ENCODE data around the gene CENPU.
"Not testable (repeated sequence)": the region's sequence is repeated elsewhere in the genome, so short reads cannot be mapped to it uniquely, and the experiment has no call there.

CENPU gene

DNA sequence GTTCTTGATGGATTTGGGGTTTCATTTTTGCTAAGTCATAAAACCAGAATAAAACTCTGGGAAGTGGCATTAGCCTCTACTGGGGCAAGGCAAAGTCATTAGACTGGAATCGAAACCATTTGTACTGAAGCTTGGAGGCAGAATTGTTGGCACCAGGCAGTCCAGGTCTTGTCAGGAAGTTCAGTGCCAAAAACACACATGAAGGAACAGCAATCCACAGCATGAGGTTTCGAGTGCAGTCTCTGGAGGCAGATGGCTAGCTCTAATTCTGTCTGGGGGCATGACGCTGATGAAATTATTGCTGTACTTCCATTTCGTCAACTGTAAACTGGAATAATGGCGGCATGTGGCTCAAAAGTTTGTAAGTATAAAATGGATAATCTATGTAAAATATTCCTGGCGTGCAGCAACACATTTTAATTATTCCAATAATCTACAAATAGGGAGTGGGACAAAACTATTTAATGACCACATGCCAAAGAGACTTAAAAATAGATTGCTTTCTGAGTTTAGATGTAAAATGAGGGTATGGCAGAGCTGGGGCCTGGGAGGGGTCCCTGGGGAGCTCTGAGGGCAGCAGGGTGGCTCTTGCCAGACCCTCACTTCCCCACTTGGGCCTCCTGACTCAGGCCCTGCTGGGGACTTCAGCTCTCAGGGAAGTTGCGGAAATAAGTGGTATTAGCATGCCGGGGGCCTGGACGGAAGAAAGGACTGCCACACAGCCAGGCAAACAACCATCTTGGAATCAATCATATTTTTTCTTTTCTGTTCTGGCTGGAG lies 18.8 kb upstream of the CENPU start:
- in situ Hi-C loops (cut with HindIII; ENCODE audit: low sequenced_read_pairs) = no loop called here

DNA sequence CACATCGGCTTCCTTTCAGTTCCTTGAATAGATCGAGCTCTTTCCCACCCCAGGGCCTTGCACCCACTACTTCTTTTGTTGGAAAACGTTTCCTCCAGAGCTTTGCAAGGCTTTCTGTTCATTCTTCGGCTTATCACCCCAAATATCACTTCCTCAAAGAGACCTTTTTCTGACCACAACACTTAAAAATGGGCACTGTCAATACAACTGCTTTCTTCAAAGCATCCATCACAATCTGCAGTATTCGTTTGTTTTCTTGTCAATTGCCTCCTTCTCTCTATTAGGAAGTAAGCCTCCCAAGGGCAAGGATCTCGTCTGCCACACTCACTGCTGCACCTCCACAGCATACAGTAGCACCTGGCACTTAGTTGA lies 17.7 kb upstream of the CENPU start:
- in situ Hi-C loops (cut with HindIII; ENCODE audit: low sequenced_read_pairs) = no loop called here

DNA sequence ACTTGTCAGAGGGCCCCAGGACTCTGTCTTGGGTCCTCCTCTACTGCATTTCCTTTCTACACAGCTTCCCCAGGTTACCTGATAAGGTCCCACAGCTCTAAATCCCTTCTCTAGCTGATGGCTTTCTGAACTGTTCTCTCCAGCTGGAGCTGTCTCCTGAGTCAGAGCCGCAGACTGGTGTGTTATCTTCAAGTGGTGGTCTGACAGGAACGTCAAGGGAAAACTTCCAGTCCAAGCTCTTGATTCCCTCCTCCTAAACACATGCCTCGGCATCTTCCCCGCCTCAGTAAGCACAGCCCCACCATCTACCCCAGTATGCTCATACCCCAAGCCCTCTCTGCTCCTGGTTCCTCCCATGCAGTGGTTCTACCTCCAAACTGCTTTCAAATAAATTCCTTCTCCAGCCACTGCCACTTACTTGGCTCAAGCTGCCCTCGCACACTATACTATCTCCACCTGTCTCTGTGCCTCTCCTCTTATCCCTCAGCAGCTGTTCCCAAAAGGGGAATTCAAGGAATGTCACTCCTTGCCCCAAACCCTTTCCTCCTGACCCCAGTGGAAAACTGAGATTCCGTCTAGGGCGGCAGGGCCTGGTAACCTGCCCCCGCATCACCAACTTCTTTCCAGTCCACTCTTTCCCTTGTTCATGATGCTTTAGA lies 17.2 kb upstream of the CENPU start:
- in situ Hi-C loops (cut with HindIII; ENCODE audit: low sequenced_read_pairs) = no loop called here

DNA sequence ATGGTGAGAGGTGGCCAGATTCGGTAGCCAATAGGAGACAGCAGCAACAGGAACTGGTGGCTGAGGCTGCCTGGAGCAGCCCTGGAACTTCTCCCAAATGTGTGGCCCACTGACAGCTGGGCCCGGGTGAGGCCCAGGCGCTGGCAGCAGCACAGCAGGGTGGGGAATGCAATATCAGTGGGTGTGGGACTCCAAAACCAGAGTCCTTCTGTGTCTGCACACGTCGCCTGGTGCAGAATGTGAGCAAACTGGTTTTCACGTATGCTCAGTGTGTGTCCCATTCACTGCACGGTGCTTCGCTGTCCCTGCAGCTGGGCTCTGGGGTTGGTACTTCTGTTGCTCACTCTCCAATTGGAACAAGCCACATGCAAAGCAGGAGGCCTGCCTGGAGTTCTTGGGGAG lies 14.4 kb upstream of the CENPU start:
- in situ Hi-C loops (cut with HindIII; ENCODE audit: low sequenced_read_pairs) = no loop called here

DNA sequence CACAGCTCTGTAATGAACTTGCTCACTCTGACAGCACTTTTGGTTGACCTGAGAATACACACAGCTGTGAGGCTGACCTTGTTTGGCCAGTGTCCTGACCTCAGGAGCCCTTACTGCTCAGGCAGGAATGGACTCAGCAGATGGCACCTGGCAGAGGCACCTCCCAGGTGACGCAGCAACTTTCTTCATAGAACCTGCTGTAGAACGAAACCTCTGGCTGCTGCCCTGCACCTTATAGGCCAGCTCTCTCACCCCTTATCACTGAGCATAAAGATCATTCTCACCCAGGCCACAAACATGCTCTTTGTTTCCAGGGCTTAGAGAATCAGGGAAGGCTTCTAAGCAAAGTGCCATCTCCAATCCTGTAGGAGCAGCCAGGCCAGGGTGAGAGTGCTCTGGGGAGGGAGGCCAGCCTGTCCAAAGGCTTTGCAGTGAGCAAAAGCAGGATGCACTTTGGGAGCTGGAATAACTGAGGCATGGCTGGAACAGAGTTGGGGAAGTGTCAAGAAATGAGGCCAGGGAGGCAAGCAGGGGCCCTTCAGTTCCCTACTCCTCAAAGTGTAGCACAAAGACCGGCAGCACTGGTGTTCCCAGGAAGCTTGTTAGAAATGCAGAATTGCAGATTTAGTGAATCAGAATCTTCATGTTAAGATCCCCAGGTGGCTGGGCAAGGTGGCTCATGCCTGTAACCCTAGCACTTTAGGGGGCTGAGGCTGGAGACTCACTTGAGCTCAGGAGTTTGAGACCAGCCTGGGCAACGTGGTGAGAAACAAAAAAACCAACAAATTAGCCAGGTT lies 13.3 kb upstream of the CENPU start:
- in situ Hi-C loops (cut with HindIII; ENCODE audit: low sequenced_read_pairs) = no loop called here

DNA sequence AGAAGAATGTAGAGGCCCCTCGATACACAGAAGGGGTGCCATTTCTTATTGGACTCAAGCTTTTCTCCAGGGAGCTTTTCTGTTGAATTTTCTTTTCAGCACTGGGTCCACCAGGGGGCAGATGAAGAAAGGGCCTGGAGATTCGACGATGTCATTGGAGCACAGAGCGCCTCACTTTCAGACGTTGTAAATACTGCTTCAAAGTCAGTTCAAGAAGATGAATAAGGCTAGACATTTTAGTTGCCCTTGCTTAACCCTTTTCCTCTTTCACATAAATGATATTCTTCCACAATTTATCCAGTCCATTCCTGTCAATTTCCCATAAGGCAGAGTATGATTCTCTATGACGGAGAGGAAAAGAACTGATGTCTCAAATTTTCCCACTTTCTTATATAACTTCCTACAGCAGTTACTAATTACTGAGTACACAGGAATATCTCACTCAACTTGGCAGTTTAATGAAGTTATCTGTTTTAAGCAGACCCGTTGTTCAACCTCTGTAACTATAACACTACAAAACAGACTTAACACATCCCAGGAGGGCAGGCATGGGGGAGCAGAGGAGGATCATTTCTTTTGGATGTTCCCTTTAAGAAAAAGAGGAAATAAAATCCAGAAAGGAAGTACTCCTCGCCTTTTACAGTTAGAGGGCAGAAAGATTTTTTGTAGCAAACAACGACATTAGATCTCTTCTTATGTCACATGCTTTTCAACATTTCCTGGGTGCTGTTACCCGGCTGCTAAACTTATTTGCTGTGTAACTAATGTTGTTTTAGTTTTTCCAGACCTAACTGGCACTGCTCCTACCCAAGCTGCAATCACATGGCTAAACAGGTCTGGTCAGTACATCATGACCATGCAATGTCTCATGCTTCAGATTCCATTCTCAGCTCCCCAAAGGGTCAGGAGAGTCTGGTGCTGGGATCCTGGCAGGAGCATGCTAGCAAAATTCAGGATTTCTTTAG lies 12.2 kb upstream of the CENPU start:
- in situ Hi-C loops (cut with HindIII; ENCODE audit: low sequenced_read_pairs) = no loop called here

GRCh38 chr4:184744236-184744635 lies 10.3 kb upstream of the CENPU start:
- in situ Hi-C loops (cut with HindIII; ENCODE audit: low sequenced_read_pairs) = no loop called here

- in situ Hi-C loops (cut with HindIII; ENCODE audit: low sequenced_read_pairs) = no loop called here
These were observed 9.8 kb upstream of the CENPU start for GRCh38 chr4:184743650-184744049.

DNA sequence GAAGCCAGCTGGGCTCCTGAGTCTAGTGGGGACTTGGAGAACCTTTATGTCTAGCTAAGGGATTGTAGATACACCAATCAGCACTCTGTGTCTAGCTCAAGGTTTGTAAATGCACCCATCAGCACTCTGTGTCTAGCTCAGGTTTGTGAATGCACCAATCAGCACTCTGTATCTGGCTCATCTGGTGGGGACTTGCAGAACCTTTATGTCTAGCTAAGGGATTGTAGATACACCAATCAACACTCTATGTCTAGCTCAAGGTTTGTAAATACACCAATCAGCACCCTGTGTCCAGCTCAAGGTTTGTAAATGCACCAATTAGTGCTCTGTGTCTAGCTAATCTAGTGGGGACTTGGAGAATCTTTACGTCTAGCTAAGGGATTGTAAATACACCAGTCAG lies 7.8 kb upstream of the CENPU start:
- in situ Hi-C loops (cut with HindIII; ENCODE audit: low sequenced_read_pairs) = not testable (repeated sequence)

DNA sequence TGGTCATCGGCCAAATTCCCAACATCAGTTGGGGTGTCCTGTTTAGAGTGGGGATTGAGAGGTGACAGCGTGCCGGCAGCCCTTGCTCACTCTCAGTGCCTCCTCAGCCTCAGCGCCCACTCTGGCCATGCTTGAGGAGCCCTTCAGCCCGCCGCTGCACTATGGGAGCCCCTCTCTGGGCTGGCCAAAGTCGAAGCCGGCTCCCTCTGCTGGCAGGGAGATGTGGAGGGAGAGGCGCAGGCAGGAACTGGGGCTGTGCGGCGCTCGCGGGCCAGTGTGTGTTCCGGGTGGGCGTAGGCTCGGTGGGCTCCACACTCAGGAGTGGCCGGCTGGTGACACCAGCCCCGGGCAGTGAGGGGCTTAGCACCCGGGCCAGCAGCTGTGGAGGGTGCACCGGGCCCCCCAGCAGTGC lies 7.1 kb upstream of the CENPU start:
- in situ Hi-C loops (cut with HindIII; ENCODE audit: low sequenced_read_pairs) = no loop called here

GRCh38 chr4:184739575-184739974 lies 5.7 kb upstream of the CENPU start:
- in situ Hi-C loops (cut with HindIII; ENCODE audit: low sequenced_read_pairs) = not testable (repeated sequence)

DNA sequence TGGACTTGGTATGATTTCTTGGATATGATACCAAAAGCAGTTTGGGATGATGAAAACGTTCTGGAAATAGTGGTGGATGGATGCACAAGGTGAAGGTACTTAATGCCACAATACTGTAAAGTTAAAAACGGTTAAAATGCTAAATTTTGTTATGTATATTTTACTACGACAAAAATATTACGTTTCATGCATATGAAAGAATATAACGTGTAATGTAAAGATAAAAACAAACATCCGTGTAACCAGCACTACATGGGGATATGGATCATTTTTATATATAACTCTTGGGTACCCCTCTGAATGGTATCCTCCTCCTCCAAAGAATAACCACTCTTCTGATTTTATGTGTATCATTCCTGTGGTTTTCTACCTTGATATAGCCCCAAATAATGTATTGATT lies 862 bp upstream of the CENPU start:
- in situ Hi-C loops (cut with HindIII; ENCODE audit: low sequenced_read_pairs) = no loop called here

- in situ Hi-C loops (cut with HindIII; ENCODE audit: low sequenced_read_pairs) = no loop called here
These were observed 1.8 kb downstream of the CENPU start for GRCh38 chr4:184732126-184732525.

- in situ Hi-C loops (cut with HindIII; ENCODE audit: low sequenced_read_pairs) = no loop called here
These were observed 2.8 kb downstream of the CENPU start for GRCh38 chr4:184731056-184731455.

DNA sequence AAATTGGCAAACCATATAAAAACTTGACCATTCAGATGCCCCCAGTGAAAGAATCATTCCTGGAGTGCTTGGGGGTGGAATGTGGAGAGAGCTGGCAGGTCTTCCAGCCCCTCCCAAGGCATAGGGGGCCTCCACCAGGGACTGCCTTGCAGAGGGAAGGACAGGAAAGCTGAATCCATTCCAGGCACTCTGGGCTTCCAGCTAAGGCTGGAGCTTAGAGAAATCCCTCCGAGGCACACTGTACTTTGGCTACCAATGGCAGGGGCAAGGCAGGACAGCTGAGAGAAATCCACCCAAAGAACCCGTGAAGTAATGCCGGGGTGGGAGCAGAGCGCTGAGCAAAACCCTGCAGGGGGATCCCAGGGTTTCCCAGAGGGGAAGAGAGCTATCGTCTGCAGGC lies 4.0 kb downstream of the CENPU start:
- in situ Hi-C loops (cut with HindIII; ENCODE audit: low sequenced_read_pairs) = no loop called here

DNA sequence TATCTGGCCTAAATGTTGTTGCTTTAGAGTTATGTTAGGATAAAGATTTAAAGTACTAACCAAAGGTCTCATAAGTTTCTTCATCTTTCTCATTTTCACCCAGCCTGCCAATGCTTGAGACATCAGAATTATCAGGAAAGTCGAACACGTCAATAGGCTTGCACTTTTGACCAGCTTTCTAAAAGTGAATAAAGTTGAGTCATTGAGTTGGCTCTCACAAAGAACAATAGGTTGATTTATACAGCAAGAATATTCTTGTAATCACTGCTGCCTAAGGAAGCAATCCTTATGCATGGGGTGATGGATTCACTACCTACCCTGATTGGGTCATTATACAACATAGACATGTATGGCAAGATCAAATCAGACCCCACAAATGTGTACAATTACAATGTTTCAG lies 5.0 kb downstream of the CENPU start:
- in situ Hi-C loops (cut with HindIII; ENCODE audit: low sequenced_read_pairs) = no loop called here

- in situ Hi-C loops (cut with HindIII; ENCODE audit: low sequenced_read_pairs) = no loop called here
These were observed 6.5 kb downstream of the CENPU start for GRCh38 chr4:184727430-184727829.

DNA sequence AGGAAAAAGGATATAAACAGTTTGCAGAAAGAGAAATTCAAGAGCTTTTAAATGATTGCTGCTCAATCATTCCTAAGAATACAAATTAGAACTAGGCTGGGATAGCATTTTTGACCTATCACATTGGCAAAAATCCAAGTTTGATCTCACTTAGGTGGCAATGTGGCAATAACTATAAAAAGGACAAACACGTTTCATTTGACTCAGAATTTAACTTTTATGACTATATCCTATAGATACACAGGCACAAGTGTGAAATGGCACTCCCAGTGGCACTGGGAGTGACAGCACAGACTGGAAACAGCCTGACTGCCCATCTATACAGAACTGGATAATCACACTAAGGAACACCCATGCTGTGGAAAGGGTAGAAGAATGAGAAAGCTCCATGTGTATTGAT lies 11.1 kb downstream of the CENPU start:
- in situ Hi-C loops (cut with HindIII; ENCODE audit: low sequenced_read_pairs) = no loop called here

DNA sequence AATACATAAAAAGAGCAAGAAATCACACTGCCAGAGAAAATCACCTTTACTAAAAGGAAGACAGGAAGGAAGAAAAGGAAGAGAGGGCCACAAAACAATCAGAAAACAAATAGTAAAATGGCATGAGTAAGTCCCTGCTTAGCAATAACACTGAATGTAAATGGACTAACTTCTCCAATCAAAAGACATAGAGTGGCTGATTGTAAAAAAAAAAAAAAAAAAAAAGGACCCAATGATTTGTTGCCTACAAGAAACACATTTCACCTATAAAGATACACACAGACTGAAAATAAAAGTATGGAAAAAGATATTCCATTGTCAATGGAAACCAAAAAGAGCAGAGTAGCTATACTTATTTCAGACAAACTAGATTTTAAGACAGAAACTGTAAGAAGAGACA lies 12.6 kb downstream of the CENPU start:
- in situ Hi-C loops (cut with HindIII; ENCODE audit: low sequenced_read_pairs) = no loop called here

- in situ Hi-C loops (cut with HindIII; ENCODE audit: low sequenced_read_pairs) = no loop called here
These were observed 14.5 kb downstream of the CENPU start for GRCh38 chr4:184719407-184719806.

GRCh38 chr4:184715526-184715925 lies 18.4 kb downstream of the CENPU start:
- in situ Hi-C loops (cut with HindIII; ENCODE audit: low sequenced_read_pairs) = no loop called here
